ENCODE results near the gene CCDC9. TPM values are rescaled to one million over a fixed set of nuclear protein-coding genes. Genes with fewer than 3 reads are reported as not detected.
A peak's percentile ranks its signal among the peaks of the same experiment; 100 is the strongest.

Gene CCDC9
- total and polyA plus RNA-seq, 2 of the 13 experiments (the other 11 are each of a cell fraction or from before 2014, with no cell fraction given), result 2.9 to 6.3 TPM

DNA sequence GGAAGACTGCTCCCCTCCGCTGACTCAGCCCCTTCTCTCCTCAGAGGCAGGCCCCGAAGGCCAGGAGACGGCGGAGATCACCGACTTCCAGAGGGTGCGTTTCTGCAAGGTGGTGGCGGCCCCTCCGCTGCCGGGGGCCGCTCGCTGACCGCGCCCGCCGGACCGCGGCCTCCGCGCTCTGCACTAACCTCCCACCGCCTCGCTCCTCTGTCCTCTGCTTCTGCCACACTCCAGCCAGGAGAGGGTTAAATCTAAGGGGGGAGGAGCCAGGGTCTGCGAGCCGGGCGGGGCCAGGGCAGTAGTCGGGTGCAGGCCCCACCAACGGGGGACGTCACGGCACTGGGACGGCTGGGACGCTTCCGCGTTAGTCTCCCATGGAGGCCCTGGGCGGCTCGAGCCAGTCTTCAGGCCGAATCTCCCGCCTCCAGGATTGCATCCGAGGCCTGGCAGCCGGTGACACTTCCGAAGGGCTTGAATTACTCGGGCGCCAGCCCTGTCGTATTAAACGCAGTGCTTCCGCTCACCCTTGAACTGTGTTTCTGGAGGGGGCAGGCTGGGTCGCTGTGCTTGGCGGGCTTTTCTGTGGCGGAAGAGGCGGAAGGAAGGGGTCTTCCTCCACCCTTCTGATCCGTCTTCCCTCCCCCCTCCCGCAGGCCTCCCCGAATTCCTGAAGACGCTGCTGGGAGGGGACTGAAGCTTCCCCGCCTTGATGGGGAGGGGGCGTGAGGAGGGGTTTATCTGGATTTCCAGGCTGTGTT is 17.2 kb downstream of the CCDC9 start (continued):
- TF ChIP-seq, protein P1, sequence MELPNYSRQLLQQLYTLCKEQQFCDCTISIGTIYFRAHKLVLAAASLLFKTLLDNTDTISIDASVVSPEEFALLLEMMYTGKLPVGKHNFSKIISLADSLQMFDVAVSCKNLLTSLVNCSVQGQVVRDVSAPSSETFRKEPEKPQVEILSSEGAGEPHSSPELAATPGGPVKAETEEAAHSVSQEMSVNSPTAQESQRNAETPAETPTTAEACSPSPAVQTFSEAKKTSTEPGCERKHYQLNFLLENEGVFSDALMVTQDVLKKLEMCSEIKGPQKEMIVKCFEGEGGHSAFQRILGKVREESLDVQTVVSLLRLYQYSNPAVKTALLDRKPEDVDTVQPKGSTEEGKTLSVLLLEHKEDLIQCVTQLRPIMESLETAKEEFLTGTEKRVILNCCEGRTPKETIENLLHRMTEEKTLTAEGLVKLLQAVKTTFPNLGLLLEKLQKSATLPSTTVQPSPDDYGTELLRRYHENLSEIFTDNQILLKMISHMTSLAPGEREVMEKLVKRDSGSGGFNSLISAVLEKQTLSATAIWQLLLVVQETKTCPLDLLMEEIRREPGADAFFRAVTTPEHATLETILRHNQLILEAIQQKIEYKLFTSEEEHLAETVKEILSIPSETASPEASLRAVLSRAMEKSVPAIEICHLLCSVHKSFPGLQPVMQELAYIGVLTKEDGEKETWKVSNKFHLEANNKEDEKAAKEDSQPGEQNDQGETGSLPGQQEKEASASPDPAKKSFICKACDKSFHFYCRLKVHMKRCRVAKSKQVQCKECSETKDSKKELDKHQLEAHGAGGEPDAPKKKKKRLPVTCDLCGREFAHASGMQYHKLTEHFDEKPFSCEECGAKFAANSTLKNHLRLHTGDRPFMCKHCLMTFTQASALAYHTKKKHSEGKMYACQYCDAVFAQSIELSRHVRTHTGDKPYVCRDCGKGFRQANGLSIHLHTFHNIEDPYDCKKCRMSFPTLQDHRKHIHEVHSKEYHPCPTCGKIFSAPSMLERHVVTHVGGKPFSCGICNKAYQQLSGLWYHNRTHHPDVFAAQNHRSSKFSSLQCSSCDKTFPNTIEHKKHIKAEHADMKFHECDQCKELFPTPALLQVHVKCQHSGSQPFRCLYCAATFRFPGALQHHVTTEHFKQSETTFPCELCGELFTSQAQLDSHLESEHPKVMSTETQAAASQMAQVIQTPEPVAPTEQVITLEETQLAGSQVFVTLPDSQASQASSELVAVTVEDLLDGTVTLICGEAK (IDR thresholded peaks at IDR 0.05), result no peak
- TF ChIP-seq, protein P1 (CRISPR knock-in tag; IDR thresholded peaks at IDR 0.05), result 0 out of 2 replicates have a peak, but pooled peaks have one; percentile 51
- peak; percentile 39 for TF ChIP-seq HNRNPLL (IDR thresholded peaks at IDR 0.05; ENCODE audit: low read depth, low read length, poor library complexity, severe bottlenecking)
- peak; percentile 36 for TF ChIP-seq RXRA (CRISPR knock-in tag; IDR thresholded peaks at IDR 0.05)
- TF ChIP-seq ZBTB1 (CRISPR knock-in tag; IDR thresholded peaks at IDR 0.05; ENCODE audit: borderline replicate concordance), result no peak
- TF ChIP-seq ZNF652 (CRISPR knock-in tag; IDR thresholded peaks at IDR 0.05; ENCODE audit: borderline replicate concordance, low read depth), result peak; percentile 99
- no peak for TF ChIP-seq MIER3 (CRISPR knock-in tag; IDR thresholded peaks at IDR 0.05; ENCODE audit: borderline replicate concordance)
- TF ChIP-seq ZNF850 (CRISPR knock-in tag; conservative IDR thresholded peaks at IDR 0.05), result no peak
- TF ChIP-seq ASH2L (IDR thresholded peaks at IDR 0.05; ENCODE audit: insufficient read length, low read depth, low read length), result peak; percentile 28
- TF ChIP-seq MEIS2 (CRISPR knock-in tag; IDR thresholded peaks at IDR 0.05), result no peak
- 0 out of 2 replicates have a peak, but pooled peaks have one; percentile 48 for TF ChIP-seq ZNF335 (CRISPR knock-in tag; IDR thresholded peaks at IDR 0.05)
- no peak for TF ChIP-seq HHEX (CRISPR knock-in tag; IDR thresholded peaks at IDR 0.05)
- TF ChIP-seq, protein P2, sequence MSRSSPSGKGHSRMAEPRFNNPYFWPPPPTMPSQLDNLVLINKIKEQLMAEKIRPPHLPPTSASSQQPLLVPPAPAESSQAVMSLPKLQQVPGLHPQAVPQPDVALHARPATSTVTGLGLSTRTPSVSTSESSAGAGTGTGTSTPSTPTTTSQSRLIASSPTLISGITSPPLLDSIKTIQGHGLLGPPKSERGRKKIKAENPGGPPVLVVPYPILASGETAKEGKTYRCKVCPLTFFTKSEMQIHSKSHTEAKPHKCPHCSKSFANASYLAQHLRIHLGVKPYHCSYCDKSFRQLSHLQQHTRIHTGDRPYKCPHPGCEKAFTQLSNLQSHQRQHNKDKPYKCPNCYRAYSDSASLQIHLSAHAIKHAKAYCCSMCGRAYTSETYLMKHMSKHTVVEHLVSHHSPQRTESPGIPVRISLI (CRISPR knock-in tag; IDR thresholded peaks at IDR 0.05; ENCODE audit: borderline replicate concordance), result 0 out of 2 replicates have a peak, but pooled peaks have one; percentile 10
- no peak for TF ChIP-seq SP140L (CRISPR knock-in tag; IDR thresholded peaks at IDR 0.05; ENCODE audit: borderline replicate concordance)
- TF ChIP-seq ZNF7 (CRISPR knock-in tag; IDR thresholded peaks at IDR 0.05), result no peak
- peak; percentile 33; the same call in 1 of the 2 replicates for TF ChIP-seq ZNF34 (CRISPR knock-in tag; IDR thresholded peaks at IDR 0.05; ENCODE audit: borderline replicate concordance)
- no peak for TF ChIP-seq ZNF678 (CRISPR knock-in tag; IDR thresholded peaks at IDR 0.05)
- no peak for TF ChIP-seq ZNF260 (CRISPR knock-in tag; IDR thresholded peaks at IDR 0.05; ENCODE audit: borderline replicate concordance, low read depth)
- TF ChIP-seq NFIB (CRISPR knock-in tag; IDR thresholded peaks at IDR 0.05; ENCODE audit: borderline replicate concordance), result no peak
- peak; percentile 60 for TF ChIP-seq HOXA3 (CRISPR knock-in tag; IDR thresholded peaks at IDR 0.05)
- peak; percentile 87 for TF ChIP-seq SP4 (CRISPR knock-in tag; IDR thresholded peaks at IDR 0.05)
